HG03280 (cell line): ENCODE results near the gene DSG3.

Experiments used
- ATAC-seq: cut with Tn5 transposase; IDR thresholded peaks from one replicate; pipeline ENCODE4 v1.9.1; 2021; ENCODE audit warnings: mild to moderate bottlenecking, moderate library complexity; ENCODE audit not compliant: unreplicated experiment

DSG3 gene

DNA sequence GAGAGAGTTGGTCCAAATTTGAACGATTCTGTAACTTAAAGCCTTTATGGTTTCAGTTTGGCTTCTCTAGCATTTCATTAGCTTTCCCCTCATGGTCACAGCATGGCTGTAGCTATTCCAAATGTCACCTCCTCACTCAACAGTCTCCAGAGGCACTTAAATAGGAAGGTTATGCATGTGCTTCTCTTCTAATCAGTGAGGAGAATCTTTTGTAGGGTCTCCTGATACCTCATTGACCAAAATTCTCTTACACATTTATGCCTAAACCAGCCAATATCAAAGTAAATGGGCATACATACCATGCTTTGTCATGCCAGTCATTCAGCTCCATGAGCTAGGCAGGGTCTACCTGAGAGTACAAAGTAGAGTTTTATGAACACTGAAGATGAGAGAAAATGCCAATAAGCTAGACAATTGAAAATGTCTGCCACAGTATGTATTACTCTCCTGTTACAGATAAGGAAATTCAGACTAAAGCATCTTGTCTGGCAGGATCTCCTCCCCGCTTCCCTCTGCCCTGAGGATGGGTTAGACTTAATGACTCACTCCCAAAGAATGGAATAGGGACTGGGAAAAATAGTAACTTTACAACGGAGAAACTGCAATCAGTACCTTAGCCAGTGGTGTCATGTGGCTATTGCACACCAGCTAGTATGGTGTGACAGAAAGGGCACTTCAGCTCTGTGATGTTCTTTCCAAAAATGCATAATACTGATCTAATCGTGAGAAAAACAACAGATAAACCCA lies 65.8 kb downstream of the DSG3 start:
- no peak for ATAC-seq

- ATAC-seq, result no peak
These were observed 68.9 kb downstream of the DSG3 start for GRCh38 chr18:31516437-31516836.

- ATAC-seq, result no peak
These were observed 78.8 kb downstream of the DSG3 start for GRCh38 chr18:31526374-31526773.
